Fibroblast of lung (primary cell): Measurements from ENCODE around the gene PACSIN2.

Source experiments
- EZH2 ChIP-seq: IDR thresholded peaks from 2 replicates; pipeline ENCODE4 v1.5.1; 2012; ENCODE audit warnings: low read length, control low read depth, mild to moderate bottlenecking; ENCODE audit errors: missing control alignments
- TF ChIP-seq, protein P1 (sequence below), 2 donors: IDR thresholded peaks in 1 of 2; conservative IDR thresholded peaks in 1 of 2; 1 replicate in 1 of 2; 2 replicates in 1 of 2; pipeline ENCODE4 v1.5.1; 2011 to 2012; ENCODE audit warnings: low read length in 2 of 2, control low read depth in 1 of 2, inconsistent platforms in 1 of 2, low read depth in 1 of 2, mild to moderate bottlenecking in 1 of 2

DNA sequence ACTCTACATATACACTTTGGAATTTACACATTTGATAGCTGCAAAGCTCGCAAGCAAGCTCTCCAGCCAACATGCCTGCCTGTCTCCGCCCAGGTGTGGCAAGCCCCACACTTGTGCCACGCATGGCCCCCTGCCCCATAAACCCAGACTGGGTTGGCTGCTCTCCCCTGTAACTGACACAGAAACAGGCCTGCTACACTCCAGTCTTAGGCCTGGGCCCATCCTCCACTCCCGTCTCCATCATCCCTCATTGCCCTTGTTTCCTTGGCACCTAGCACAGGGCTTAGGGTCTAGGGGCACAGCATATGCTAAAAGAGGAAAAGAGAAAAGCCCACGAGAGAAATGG lies 41.4 kb downstream of the PACSIN2 start:
- TF ChIP-seq, protein P1, sequence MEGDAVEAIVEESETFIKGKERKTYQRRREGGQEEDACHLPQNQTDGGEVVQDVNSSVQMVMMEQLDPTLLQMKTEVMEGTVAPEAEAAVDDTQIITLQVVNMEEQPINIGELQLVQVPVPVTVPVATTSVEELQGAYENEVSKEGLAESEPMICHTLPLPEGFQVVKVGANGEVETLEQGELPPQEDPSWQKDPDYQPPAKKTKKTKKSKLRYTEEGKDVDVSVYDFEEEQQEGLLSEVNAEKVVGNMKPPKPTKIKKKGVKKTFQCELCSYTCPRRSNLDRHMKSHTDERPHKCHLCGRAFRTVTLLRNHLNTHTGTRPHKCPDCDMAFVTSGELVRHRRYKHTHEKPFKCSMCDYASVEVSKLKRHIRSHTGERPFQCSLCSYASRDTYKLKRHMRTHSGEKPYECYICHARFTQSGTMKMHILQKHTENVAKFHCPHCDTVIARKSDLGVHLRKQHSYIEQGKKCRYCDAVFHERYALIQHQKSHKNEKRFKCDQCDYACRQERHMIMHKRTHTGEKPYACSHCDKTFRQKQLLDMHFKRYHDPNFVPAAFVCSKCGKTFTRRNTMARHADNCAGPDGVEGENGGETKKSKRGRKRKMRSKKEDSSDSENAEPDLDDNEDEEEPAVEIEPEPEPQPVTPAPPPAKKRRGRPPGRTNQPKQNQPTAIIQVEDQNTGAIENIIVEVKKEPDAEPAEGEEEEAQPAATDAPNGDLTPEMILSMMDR (conservative IDR thresholded peaks at IDR 0.05 in 1 of 2, IDR thresholded peaks at IDR 0.05 in 1 of 2; ENCODE audit: low read depth in 1 of 2, low read length in 2 of 2), result no peak
- no peak for TF ChIP-seq EZH2
